NCI-H1930 (cell line): Measurements from ENCODE around the gene SRMS.
A peak's percentile ranks its signal among the peaks of the same experiment; 100 is the strongest.
"Not testable (repeated sequence)": the region's sequence is repeated elsewhere in the genome, so short reads cannot be mapped to it uniquely, and the experiment has no call there.

Source experiments
- DNase-seq, 2 experiments: peaks; one replicate each; lab custom pipeline; 2025; lab: John Stamatoyannopoulos, UW

Gene SRMS

DNA sequence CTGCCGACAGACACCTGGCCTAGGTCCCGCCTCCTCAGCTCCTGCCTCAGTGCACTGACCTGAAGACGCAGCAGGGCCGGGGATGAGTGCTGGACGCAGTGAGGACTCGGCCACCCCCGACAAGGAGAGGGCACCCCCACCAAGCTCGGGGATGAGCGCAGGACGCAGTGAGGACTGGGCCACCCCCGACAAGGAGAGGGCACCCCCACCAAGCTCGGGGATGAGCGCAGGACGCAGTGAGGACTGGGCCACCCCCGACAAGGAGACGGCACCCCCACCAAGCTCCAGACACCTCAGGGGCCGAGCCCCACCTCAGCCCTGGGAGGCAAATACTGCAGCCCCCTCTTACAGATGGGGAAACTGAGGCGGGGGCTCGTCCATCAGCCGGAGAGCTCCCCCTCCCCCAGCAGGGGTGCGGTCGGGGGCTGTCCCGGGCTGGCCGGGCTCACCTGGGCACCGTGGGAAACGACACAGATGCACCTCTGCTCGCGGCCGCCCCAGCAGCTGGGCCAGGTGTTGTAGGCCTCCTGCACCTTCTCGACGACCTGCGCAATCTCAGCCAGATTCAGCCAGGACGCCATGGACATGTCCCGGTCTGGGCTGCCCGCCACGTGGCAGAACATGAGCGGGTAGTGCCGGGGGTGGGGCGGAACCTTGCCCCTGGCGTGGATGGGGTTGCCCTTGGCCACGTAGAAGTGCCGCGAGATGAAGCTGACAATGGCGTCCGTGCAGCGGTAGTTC, 19.0 kb upstream of the SRMS start:
- no peak for DNase-seq

DNA sequence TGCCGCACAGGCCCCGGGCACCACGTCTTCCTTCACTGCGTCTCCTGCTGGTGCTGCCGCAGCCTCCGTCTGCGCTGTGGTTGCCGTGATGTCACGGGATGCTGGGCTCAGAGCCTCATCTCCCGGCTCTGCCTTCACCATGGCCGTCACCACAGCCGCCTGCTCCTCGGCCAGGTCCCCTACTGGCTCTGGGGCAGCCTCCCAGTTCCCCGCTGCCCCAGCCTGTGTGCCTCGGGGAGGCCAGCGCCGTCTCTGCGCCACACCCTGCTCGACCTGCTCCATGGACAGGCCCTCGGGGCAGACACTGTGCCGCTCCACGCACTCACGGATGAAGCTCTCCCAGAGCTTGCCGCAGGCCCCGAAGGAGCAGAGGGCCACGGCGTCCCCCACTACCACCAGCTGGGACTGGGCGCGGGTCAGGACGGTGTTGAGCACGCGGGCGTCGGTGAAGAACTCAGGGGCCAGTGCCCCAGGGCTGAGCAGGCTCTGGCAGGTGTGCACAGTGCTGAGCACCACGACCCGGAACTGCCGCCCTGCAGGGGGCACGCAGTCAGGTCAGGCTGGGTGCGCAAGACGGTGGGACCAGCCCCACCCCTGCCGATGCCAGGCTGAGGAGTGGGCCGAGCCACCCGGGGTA, 18.3 kb upstream of the SRMS start:
- no peak for DNase-seq

GRCh38 chr20:63565021-63565698, 17.6 kb upstream of the SRMS start:
- no peak for DNase-seq

DNA sequence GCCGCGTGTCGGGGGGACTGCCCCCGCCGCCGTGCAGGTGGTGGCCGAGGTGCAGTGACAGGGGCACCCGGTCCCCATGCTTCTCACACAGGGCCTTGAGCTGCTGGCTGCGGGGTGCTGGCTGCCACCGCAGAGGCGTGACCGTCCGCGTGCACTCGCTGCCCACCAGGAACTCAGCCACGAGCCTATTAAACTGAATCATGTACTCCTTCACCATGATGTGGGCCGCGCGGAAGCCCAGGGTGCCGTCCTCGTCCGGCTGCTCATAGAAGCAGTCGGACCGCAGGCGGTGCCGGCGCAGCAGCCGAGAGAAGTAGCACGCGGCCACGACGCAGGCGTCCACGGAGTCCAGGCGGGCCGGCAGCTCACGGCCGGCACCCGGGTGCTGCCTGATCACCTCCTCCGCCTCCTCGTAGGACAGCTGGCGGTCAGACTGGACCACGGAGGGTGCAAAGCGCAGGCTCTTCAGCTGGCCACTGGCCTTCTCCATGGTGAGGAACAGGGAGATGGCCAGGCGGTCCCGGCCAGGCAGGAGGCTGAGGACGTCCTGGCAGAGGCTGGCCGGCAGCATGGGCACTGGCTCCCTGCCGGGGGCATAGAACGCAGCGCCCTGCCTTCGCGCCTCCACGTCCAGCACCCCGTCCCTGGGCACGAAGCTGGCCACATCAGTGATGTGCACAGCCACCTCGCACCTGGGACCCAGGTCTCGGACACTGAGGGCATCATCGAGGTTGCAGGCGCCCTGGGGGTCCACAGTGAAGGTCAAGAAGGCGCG, 16.7 kb upstream of the SRMS start:
- no peak for DNase-seq

DNA sequence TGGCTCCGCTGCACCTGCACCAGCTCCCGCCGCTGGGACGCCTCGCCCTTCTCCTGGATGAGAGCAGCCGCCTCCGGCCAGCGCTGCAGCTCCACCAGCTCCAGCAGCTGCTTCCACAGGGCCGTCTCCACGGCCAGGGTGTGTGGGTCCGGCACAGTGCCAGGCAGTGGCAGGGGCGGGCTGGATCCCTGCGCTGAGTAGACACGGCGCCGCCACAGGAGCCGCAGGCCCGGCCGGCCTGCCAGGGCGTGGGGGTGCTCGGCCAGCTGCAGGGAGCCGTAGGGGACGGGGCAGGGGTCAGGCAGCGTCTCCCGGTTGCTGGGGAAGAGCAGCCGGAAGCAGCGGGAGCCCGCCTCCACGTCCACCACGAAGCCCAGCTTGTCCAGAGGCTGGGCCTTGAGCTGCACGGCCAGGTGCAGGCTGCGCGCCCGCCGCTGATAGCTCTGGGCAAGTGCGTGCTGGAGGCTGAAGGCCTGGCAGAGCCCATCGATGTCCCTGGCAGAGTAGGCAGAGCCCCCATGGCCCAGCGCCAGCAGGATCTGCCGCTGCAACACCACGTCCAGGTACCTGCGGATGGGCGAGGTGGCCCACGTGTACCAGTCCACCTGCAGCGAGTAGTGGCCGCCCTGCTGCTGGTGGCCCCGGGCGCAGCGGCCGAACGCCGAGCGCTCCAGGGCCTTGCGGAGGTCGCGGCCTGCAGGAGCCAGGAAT, 15.8 kb upstream of the SRMS start:
- no peak for DNase-seq

GRCh38 chr20:63562461-63563224, 15.1 kb upstream of the SRMS start:
- no peak for DNase-seq

- no peak for DNase-seq
Observed at GRCh38 chr20:63561624-63562396, 14.3 kb upstream of the SRMS start.

- no peak for DNase-seq
Observed at GRCh38 chr20:63560856-63561609, 13.5 kb upstream of the SRMS start.

DNA sequence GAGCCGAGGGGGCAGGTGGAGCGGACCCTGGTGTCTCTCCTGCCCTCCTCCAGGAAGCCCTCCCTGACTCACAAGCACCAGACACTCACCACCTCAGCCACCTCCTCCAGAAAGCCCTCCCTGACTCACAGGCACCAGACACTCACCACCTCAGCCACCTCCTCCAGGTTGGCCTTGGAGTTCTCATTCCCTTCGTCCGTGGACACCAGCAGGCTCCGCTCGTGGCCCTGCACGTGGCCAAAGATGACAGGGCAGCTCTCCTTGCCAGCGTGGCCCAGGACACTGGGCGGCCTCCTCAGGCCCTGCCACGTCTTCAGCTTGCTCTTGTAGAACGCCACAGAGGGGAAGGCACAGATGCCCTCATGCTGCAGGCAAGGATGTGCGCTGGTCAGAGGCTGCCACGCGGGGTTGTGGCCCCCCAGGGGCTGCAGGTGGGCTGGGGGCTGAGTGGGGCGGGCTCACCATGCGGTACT, 12.8 kb upstream of the SRMS start:
- DNase-seq: no peak

- DNase-seq: not testable (repeated sequence)
Observed at GRCh38 chr20:63559485-63560332, 12.2 kb upstream of the SRMS start.

- no peak for DNase-seq
Observed at GRCh38 chr20:63558804-63559484, 11.4 kb upstream of the SRMS start.

DNA sequence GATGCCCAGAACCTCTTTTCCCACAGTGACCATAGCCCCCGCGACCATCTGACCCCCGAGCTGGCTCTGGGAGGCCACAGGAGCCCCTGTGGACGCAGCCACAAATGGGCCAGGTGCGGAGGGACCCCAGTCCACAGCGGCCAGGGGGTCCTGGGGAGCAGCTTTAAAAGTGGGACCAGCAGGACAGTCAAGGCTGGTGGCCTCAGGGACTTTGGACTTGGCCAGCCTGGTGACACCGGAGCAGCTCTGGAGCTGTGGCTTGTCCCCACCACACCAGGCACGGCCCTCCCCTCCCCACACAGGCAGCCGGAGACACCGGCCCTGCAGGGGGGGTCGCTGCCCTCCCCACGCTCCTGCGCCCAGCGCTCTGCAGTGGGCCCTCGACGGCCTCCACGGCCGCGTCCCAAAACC, 9.9 kb upstream of the SRMS start:
- DNase-seq: no peak

DNA sequence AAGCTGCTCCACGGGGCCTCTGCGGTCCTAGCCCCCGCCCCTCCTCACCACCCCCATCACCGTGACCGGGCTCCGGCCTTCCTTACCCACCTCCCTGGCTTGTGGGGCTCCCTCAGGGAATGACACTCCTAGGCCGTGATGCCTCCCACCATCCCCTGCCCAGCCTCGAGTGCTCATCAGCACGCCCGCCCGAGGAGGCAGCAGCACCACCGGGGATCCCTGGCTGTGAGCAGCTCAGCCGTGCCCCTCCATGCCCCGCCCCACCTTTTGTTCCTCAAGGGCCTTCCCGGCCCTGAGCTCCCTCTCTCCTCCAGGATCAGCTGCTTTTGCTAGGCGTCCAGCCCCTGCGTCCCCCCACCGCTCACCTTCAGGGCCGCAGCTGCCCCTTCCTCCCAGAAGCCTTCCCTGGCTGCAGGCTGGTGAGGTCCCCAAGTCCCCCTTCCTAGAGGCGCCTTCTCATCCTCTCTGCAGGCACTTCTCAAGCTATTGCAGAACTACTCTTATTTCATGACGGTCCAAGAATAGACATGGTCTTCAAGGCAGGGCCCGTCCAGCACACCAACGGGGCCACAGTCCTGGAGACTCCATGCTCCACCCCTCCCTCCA, 9.4 kb upstream of the SRMS start:
- DNase-seq: no peak

DNA sequence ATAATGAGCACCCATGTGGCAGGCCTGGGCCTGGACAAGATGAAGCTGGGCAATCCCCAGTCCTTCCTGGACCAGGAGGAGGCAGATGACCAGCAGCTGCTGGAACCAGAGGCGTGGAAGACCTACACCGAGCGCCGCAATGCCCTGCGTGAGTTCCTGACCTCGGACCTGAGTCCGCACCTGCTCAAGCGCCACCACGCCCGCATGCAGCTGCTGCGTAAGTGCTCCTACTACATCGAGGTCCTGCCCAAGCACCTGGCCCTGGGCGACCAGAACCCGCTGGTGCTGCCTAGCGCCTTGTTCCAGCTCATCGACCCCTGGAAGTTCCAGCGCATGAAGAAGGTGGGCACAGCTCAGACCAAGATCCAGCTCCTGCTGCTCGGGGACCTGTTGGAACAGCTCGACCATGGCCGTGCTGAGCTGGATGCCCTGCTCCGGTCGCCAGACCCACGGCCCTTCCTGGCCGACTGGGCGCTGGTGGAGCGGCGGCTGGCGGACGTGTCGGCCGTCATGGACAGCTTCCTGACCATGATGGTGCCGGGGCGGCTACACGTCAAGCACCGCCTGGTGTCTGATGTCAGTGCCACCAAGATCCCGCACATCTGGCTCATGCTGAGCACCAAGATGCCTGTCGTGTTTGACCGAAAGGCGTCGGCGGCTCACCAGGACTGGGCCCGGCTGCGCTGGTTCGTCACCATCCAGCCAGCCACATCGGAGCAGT, 8.3 kb upstream of the SRMS start:
- DNase-seq: no peak

DNA sequence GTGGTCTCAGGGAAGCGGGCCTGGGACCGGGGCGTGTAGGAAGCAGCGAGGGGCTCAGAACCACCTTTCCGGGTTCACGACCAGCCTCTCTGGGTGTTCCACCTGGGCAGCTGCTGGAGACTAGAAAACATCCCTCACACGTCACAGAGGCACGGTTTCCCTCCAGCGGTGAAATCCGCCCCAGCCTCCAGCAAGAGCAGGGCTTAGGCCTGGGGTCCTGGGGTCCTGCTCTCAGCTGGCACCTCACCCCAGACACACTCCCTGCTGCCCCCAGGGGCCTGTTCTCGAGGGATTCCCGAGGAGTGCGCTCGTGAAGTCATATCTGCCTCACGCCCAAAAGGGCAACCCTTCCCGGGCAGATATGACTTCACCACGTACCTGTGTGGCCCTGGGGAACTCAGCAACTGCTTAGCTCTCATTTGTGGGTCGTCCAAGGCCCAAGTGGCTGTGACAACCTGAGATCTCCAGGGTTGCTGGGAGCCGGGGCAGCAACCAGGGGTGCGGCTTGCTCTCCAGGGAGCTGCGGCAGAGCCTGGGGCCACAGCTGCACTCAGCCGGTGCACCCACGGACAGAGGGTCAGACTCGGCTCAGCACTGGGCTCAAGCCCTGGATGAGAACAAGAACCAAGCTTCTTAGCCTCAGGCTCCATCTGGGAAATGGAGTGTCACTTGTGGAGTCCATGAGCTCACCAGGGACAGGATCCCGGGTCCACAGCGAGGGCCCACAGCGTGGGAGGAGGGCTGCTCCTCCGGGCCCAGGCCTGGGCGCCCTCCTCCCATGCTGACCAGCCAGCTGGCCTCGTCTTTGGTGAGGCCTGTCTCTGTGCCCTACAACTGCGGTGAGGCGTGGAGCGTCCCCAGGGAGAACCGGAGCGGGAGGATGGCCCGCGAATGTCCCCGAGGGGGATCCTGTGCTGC, 7.1 kb upstream of the SRMS start:
- DNase-seq: no peak

DNA sequence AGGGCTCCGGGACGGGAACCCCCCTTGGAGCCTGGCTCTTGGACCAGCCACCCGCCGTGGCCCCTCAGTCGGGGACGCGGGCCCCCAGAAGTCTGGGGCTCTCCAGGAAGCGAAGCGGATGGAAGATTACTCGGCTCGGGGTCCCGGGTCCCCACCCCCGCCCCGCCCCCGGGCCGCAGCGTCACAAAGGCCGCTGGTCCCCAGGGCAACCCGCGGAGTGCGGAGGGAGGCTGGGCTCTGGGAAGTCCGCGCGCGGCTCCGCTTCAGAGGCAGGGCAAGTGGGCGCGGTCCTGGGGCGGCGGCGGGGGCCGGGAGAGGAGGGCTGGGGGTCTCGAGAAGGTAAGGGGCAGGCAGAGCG, 6.4 kb upstream of the SRMS start, which contains the start of gene FNDC11:
TSS of gene FNDC11 (plus strand) at position 227 of the 358 bp plus-strand sequence. CDS start 1,505 bp downstream, outside the sequence.
- DNase-seq: peak; percentile 68 to 69
